IMR-90 (cell line): Measurements from ENCODE around the gene ZNF497.

Experiments used
- BHLHE40 ChIP-seq: fragments of 150-350 bp; IDR thresholded peaks from 2 replicates; pipeline ENCODE4 v1.6.1; 2016; ENCODE audit warnings: mild to moderate bottlenecking, low read depth, low read length
- MAZ ChIP-seq: IDR thresholded peaks from 2 replicates; pipeline ENCODE4 v1.6.1; 2012; ENCODE audit warnings: low read depth, mild to moderate bottlenecking, low read length, improper control_type of control experiment, moderate library complexity, borderline replicate concordance
- MXI1 ChIP-seq: IDR thresholded peaks from 2 replicates; pipeline ENCODE4 v1.6.1; 2012; ENCODE audit warnings: low read depth, mild to moderate bottlenecking, low read length, moderate library complexity, borderline replicate concordance
- POLR2A ChIP-seq: IDR thresholded peaks from 2 replicates; pipeline ENCODE4 v1.6.1; 2012; ENCODE audit warnings: mild to moderate bottlenecking, low read depth, low read length
- RAD21 ChIP-seq: IDR thresholded peaks from 2 replicates; pipeline ENCODE4 v1.6.1; 2012; ENCODE audit warnings: low read length, improper control_type of control experiment
- RCOR1 ChIP-seq: IDR thresholded peaks from 2 replicates; pipeline ENCODE4 v1.6.1; 2012; ENCODE audit warnings: mild to moderate bottlenecking, low read length, improper control_type of control experiment; ENCODE audit not compliant: insufficient replicate concordance
- RFX5 ChIP-seq: IDR thresholded peaks from 2 replicates; pipeline ENCODE4 v1.8.0; 2012; ENCODE audit warnings: low read depth, mild to moderate bottlenecking, low read length, moderate library complexity
- TF ChIP-seq, protein P1 (sequence below): conservative IDR thresholded peaks from 2 replicates; pipeline ENCODE4 v1.5.1; 2012; ENCODE audit warnings: mild to moderate bottlenecking, low read depth, low read length, improper control_type of control experiment
- TF ChIP-seq, protein P2 (sequence below): fragments of 150-350 bp; IDR thresholded peaks from 2 replicates; pipeline ENCODE4 v1.6.1; 2016; ENCODE audit warnings: low read depth, mild to moderate bottlenecking, low read length, moderate library complexity, borderline replicate concordance

GRCh38 chr19:58362272-58362994, at the start of gene ZNF497:
- TF ChIP-seq, protein P1, sequence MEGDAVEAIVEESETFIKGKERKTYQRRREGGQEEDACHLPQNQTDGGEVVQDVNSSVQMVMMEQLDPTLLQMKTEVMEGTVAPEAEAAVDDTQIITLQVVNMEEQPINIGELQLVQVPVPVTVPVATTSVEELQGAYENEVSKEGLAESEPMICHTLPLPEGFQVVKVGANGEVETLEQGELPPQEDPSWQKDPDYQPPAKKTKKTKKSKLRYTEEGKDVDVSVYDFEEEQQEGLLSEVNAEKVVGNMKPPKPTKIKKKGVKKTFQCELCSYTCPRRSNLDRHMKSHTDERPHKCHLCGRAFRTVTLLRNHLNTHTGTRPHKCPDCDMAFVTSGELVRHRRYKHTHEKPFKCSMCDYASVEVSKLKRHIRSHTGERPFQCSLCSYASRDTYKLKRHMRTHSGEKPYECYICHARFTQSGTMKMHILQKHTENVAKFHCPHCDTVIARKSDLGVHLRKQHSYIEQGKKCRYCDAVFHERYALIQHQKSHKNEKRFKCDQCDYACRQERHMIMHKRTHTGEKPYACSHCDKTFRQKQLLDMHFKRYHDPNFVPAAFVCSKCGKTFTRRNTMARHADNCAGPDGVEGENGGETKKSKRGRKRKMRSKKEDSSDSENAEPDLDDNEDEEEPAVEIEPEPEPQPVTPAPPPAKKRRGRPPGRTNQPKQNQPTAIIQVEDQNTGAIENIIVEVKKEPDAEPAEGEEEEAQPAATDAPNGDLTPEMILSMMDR: 0 out of 2 replicates have a peak, but pooled peaks have one; percentile 13
- TF ChIP-seq POLR2A (peak; percentile 68; the same call in 1 of the 2 replicates), RCOR1 (no peak), MAZ (peak; percentile 49; the same call in 1 of the 2 replicates), BHLHE40 (peak; percentile 87), RAD21 (peak; percentile 2; the same call in 1 of the 2 replicates), MXI1 (peak; percentile 96), RFX5 (no peak)
- TF ChIP-seq, protein P2, sequence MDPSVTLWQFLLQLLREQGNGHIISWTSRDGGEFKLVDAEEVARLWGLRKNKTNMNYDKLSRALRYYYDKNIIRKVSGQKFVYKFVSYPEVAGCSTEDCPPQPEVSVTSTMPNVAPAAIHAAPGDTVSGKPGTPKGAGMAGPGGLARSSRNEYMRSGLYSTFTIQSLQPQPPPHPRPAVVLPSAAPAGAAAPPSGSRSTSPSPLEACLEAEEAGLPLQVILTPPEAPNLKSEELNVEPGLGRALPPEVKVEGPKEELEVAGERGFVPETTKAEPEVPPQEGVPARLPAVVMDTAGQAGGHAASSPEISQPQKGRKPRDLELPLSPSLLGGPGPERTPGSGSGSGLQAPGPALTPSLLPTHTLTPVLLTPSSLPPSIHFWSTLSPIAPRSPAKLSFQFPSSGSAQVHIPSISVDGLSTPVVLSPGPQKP: no peak
